ENCODE measurements around the gene PACRG.

PACRG gene

DNA sequence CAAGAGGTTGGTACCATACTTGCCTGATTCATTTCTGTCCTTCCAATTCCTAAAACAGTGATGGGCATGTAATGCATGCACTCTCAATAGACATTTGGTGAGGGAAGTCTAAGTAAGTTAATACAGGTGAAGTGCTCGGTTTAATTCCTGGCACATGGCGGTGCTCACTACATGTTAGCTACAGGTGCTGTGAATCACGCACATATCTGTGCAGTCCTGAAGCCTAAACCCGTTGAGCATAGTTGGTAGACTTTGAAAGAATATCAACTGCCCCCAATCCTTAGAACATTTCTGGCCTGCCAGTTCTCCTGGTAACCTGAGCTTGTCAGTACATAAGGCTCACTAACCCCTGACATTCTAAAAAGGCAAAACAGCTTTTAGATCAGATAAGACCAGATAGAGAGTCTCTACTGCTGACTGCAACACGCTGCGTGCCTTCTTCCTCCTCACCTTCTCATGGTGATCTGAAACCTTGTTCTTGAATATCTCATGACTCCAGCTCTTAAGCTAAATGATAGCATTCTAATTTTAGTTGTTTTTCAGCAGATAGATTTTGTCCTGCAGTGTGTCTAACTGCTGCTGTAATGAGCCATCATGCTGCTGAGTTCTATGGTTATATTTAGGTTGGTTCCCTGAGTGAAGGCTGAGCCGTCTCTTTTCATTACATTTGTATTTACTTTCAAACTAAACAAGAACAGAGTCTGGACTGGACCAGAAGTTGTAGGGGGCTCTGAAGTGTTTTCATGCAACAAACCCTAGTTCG is 358.3 kb downstream of the PACRG start:
- no peak for DNase-seq (ENCODE audit: low read depth)

DNA sequence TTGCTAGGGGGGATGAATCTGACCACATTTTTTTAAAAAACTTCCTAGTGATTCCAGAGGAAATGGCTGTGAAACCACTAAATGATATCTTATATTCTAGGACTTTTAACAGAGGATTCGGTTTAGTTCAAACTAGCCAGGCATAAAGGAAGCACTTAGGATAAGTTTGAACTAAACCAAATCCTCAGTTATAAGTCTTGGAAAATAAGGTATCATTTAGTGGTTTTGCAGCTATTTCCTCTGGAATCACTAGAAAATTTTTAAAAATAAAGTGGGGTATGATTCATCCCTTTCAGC is 358.8 kb downstream of the PACRG start:
- no peak for DNase-seq (ENCODE audit: low read depth)

DNA sequence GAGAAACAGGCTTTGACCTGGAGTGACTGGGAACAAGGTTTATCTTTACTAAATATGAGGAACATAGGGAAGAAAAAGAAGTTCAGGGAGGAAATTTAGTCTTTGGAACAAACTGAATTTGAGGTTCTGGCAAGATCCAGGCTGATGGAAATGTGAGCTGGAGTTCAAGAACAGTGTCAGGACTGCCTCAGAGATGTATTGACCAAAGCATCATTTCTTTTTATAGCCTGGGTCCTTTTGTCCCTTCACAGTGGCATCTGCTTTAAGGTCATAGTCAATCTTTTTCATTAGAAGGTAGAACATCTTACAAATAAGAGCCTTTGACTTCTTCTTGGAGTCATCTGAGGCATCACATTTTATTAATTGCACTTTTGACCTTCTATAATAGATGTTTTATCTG is 360.2 kb downstream of the PACRG start:
- DNase-seq (ENCODE audit: low read depth), result no peak

DNA sequence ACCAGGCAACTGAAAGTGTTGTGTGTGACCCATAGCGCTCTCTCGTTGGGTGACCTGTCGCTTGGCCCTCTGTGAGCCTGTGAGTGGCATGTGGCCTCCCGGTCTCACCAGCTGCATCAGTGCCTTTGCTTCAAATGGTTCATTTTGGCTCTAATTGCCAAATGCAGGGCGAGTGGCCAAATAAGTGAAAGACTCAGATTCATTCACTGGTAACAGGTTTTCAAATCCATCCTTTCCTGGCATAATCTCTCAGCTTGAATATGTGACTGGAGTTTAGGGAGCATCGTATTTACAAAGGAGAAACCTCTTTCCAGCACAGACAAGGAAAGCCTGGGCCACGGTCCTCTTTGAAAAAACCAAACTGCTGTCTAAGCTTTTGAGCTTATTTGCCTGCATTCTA is 365.1 kb downstream of the PACRG start:
- DNase-seq (ENCODE audit: low read depth), result no peak

DNA sequence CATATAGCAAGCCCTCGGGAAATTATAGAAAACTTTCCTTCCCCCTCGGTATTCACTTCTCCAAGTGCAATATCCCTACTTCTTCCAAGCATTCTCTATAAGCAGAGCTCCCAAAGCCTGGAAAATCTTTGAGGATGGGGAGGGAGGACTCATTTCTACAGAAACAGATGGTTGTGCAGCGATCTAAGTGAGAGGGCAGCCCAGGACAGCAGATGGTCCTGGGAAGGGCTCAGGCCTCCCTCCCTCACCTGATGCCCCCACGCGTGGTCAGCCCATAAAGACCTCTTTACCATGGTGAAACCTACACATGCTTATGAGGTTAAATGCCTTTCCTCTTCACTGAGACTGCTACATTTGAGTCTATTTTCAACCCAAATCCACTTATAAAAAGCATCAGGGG is 367.1 kb downstream of the PACRG start:
- no peak for DNase-seq (ENCODE audit: low read depth)

DNA sequence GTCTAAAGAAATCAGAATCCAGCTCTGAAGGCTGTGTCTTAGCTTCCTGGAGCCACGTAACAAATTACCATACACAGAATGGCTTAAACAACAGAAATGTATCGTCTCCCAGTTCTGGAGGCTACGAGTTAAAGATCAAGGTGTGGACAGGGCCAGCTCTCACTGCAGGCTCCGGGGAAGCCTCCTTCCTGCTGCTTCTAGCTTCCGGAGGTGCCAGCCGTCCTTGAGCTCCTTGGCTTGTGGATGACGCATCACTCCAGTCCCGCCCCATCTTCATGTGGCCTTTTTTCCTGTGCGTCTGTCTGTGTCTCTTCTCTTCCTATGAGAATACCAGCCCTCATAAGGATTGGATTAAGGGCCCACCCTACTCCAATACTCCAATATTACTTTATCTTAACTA is 367.6 kb downstream of the PACRG start:
- no peak for DNase-seq (ENCODE audit: low read depth)

DNA sequence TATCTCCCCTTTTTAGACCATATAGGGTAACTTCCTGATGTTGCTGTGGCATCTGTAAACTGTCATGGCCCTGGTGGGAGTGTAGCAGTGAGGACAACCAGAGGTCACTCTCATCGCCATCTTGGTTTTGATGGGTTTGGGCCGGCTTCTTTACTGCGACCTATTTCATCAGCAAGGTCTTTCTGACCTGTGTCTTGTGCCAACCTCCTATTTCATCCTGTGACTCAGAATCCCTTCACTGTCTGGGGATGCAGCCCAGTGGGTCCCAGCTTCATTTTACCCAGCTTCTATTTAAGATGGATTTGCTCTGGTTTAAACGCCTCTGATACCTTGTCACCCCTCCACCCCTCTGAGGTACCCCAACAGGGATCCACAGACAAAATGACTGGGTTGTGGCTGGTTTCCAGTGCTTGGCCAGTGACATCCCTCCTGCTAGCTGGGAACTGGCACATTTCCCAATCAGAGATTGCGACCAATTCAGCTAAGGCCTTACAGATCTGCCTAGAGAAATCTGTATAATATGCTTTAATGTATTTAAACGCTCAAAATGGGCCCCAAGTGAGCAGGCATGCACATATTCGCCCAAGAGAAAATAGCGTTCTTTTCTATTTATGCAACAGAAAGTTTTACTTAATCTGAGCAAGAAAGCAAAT is 371.2 kb downstream of the PACRG start:
- DNase-seq (ENCODE audit: low read depth), result no peak

DNA sequence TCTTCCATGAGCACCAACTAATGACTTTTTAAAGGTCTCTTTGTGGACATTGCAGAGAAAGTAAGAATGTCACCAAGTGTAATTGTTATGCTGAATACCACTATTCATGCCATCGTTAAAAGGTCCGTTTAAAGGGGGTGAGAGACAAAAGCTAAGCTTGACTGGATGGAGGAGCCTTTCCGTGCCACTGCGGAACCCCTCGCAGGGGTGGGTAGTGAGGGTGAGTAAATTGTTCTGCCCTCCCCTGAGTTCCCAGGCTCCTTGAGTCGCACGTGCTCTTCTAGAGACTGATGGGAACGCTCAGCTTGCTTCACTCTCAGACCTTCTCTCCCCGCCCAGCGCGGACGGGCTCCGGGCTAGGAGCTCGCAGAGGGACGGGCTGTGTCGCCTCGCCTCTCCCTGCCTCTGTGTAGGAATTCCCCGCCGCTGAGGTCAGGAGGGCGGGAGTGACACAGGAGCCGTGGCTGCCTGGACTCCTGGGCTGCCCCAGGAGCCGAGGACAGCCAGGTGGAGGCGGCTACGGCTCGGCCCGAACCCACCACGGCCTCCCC is 371.9 kb downstream of the PACRG start:
- DNase-seq (ENCODE audit: low read depth), result no peak

DNA sequence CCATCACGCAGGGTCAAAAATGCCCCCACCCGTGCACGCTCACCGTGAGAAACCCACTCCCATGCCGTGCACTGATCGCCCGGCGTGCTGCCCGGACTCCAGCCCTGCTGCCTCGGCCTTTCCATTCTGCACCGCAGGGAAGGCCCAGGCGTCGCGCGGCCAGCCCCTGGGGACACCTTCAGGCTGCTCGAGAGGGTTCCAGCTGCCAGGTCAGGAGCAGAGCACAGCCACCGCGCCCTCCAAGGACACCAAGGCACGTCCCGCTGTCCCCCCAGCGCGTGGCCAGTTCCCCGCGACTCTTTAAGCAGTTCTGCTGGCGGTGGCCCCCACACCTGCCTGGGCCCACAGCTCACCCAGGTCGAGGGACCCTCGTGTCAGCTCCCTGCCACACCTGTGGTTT is 372.5 kb downstream of the PACRG start:
- DNase-seq (ENCODE audit: low read depth), result no peak

DNA sequence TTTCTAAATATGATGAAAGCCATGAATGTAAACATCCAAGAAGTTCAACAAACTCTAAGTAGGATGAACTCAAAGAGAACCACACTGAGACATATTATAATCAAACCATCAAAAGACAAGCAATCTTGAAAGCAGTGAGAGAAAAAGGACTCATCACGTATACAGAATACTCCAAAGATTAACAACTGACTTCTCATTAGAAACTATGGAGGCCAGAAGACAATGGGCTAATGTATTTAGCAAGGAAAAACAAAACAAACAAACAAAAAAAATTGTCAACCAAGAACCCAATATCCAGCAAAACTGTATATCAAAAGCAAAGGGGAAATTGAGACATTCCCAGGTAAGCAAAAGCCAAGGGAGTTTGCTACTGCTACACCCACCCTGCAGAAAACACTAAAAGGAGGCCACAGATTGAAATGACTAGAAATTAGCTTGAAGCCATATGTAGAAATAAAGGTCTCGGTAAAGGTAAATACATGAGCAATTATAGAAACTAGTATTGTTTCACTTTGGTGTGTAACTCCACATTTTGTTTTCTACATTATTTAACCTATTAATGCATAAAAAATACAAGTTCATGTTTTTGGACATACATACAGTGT is 385.7 kb downstream of the PACRG start:
- DNase-seq (ENCODE audit: low read depth), result no peak

DNA sequence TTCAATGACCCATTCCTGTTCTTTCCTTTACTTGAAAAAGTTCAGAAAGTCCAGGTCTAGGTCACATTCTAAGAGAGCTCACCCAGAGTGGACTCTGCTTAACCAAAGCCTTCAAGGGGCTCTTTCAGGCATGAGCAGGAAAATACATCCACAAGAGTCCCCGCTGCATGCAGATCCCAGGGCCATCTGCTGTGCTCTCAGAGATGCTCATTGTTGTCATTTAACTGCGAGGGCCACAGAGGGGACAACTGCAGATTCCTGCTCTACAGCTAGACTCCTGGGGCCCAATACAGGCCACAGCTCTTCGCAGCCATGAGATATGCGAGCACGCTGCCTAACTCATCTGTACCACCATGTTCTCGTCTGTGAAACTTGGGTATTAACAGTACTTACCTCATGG is 391.2 kb downstream of the PACRG start:
- DNase-seq (ENCODE audit: low read depth), result no peak

DNA sequence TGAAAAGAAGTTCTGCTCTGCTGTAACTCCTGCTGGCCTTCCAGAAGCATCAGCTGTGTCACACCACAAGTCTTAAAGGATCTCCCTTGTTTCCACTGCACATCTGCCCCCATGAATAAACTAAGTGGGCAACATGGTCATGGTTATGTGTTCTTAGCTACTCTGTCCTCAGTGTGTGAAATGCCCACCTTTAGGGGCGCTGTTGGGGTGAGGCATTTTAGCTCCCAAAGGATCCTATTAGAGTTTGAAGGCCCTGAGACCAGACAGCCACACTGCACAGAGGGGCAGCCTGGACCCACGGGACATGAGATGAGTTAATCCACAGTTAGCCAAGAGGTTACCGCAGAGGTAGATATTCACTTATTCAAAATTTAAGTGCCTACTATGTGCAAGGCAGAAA is 392.4 kb downstream of the PACRG start:
- no peak for DNase-seq (ENCODE audit: low read depth)

DNA sequence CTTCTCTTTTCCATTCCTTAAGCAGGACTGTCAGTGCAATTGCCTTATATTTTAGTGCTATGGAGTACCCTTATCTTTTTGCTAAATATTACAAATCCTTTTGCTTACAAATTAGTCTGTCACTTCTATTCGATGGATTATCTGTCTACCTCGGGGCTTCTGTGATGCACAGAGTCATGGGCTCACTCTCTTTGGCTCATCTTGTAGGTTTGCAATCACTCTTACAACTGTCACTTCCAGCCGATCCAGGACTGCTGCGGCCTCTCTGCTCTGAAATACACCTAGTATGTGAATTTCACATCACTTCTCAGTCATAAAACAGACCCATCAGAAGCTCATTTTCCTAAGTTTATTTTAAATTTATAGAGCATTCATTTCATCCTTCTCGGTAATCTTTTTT is 393.5 kb downstream of the PACRG start:
- no peak for DNase-seq (ENCODE audit: low read depth)

DNA sequence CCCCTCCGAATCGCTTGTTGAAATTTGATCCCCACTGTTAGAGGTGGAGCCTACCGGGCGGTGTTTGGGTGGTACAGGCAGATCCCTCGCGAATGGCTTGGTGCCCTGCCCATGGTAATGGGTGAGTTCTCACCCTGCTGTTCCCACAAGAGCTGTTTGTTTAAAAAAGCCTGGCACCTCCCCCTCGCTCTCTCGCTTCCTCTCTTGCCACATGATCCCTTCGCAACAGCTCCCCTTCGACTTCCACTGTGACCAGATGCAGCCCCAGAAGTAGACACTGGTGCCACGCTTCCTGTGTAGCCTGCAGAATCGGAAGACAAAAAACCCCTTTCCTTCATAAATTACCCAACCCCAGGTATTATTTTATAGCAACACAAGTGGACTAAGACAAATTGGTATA is 394.6 kb downstream of the PACRG start:
- DNase-seq (ENCODE audit: low read depth), result no peak

DNA sequence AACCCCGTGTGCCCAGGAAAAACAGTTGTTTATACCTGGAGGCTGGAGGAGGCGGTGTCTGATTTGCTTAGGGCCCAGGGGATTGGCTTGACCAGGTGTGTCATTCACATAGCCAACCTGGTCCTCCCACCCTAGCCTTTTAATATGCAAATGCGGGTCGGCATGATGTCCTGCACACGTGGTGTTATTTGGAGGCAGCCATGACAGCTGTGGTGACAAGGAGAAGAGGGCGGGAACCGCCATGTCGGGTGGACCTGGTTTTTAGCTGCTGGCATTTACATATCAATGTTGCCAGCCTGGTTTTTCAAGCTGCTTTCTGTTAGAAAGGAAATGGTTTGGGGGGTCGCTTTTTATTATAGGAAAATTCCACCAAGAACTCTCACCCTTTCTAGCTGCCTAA is 395.3 kb downstream of the PACRG start:
- DNase-seq (ENCODE audit: low read depth), result no peak

DNA sequence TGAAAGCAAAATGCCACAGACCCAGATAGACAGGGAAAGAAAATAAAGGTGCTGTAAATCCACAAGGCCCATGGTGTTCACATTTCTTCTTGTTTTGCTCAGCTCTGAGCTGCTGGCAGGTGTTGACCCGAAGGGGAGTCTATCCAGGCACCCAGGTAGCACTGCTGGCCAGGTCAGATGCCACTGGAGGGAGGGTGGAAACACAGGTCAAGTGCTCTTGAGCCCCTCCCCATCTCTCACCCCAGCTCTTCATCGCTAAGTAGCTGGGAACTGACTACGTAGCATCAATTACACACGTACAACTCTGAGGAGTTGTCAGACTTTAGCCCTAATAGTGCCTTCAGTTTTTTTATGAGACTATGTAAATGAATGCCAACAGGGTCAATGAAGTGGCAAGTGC is 399.0 kb downstream of the PACRG start:
- DNase-seq (ENCODE audit: low read depth), result no peak

DNA sequence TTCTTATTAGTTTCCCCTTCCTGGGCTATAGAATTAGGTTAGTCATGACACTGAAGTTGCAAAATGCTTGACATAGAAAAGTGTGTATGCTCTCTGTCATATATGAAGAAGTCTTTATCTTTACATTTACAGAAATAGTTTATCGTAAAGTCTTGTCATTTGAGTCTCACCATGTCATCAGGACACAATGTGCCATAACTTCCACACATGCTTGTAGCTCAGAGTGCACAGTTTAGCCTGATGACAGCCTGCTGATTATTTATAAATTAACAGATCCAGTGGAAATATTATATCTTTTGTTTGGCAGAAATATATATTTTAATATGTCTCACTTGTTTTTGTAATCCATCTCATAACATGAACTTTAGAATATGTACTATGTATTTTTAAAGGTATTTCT is 399.8 kb downstream of the PACRG start:
- no peak for DNase-seq (ENCODE audit: low read depth)

DNA sequence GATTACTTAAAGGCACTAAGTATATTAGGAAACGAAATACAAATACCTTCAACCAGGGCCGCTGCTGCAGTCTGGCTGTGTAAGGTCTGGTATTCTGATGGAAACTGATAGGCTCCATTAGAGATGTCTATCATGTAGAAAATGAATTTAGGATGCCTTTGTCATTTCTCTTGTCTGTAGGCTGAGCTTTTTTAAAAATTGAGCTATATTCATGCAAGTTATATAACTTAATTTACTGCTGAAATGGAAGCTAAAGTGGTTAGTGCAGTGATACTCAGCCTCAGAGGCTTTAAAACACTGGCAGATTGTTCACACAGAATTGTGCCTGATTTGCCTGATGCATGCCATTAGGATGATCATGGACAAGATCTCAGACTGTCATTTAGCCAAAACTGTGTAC is 400.6 kb downstream of the PACRG start:
- no peak for DNase-seq (ENCODE audit: low read depth)

DNA sequence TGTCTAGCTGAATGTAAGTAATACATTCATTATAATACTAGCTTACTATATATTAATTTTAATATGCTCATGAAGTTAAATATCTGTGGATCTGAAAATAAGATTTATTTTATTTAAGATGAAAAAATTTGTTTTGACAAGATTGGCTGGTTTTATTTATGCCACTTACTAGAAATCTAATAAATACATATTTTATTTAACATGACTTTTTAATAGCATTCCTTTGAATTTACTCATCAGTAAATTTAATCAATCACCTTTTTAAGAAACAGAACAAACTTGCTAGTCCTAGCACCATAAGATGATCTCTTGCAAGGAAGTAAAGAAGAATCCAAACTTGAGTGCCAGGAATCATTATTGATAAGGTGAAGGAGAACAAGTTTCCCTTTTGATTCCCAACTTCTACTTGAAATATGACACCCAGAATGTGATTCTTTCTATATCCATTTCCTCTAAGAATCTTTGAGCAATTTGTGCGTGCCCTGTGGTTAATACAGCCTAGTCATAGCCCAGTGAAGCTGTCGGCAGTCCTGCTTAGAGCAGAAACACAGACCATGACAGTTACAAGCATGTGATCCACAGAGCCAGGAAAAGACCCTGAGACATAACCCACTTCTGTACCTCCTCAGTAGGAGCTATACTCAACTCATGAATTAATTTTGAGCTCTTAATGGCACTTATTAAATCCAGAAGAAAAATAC is 404.4 kb downstream of the PACRG start:
- no peak for DNase-seq (ENCODE audit: low read depth)

DNA sequence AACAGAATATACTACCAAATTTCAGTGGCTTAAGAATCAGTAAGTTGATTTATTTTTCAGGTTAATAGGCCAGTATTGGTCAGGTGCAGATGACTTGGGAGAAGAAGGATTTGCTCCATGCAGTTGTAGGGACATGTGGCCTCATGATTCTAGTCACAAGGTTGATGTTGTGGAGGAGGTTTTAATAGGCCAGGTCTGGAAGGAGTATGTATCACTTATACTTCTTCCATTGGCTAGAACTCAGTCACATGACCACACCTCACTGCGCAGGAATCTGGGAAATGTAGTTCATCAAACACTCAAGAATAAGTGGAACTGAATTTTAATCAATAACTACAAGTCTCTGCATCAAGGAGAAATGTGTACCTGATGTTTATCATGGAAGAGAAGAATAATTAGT is 405.2 kb downstream of the PACRG start:
- DNase-seq (ENCODE audit: low read depth), result no peak

DNA sequence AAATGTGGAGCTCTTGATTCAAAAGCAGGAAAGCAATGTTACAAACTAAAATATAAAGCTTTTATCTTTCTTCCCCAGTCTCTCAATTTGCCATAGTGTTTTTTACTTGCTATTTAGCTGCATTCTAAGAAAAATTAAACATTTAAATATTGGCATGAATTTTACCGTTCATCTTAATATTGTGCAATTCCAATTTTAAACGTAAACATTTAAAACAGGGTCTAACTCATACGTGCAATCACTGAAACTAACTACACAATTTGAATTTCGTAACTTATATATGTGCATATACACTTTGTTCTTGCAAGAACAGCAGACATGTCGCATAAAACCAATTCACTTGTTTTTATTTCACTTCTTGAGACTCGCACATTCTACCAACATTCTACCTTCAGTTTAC is 405.9 kb downstream of the PACRG start:
- no peak for DNase-seq (ENCODE audit: low read depth)

DNA sequence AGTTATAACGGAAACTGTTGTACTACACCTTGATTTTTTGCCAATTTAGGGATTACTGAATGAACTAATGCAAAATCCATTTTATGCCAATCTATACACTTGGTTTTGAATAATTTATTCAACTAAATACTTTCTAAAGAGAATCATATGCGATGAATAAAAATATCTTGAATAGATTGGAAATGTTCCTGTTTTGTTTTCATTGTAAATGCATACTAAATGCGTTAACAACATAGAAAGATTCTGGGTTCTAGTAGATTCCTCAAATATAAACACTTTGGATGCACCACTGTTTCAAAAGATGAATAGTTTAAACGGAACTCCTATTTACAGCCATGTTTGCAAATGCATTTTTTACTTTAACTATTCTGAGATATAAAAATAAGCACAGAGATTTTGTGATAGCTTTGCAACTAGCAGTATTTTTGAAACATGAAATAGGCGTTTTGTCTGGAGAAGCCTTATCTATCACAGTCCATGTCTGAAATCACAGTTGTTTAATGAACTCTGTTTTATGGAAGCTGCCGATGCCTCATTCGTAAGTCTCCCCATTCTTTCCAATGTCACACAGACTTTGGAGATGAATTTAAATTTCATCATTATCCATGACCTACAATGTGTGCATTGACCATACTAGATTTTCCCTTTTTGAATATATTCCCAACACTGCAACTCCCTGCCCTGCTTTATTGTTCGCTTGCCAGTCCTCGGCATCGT is 409.1 kb downstream of the PACRG start:
- DNase-seq (ENCODE audit: low read depth), result no peak

Data from activated T-helper 1 cell treated with Interleukin-2 at 50 U/mL for 16 hours (primary cell).